Breast epithelium (tissue), 3 donors: Measurements from ENCODE around the gene HUS1B.

Experiments used
- POLR2A ChIP-seq: fragments of 450-650 bp; IDR thresholded peaks from one replicate; pipeline ENCODE4 v1.6.1; 2016; ENCODE audit warnings: antibody characterized with exemption, mild to moderate bottlenecking, moderate library complexity
- POLR2AphosphoS5 ChIP-seq, 3 donors: sonication (generic); formaldehyde crosslinking; IDR thresholded peaks; one replicate each; pipeline ENCODE4 v1.6.1; 2017; ENCODE audit warnings: antibody characterized with exemption in 3 of 3
- TF ChIP-seq, protein P1 (sequence below), 3 donors: fragments of 450-650 bp; IDR thresholded peaks; one replicate each; pipeline ENCODE4 v1.5.1; 2016 to 2017; ENCODE audit warnings: antibody characterized with exemption in 3 of 3, mild to moderate bottlenecking in 3 of 3, moderate library complexity in 3 of 3

DNA sequence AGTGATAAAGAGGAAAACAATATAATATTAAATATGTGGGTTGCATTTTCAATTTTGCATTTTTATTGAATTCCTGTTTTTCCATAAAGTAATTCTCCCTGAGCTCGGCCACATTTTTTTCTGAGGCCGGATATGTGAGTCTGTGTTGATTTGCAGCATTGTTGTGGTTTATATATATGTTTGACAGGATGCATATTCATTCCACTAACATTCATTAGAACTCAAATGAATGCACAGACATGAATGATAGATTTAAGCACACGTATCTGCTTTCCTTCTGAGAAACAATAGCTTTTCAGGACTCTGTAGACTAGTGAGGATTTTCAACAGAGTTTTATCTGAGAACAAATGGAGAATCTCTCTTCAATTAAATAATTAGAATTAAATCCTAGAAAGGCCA is 46.7 kb upstream of the HUS1B start:
- TF ChIP-seq POLR2AphosphoS5 (IDR thresholded peaks at IDR 0.05) = no peak
- TF ChIP-seq, protein P1, sequence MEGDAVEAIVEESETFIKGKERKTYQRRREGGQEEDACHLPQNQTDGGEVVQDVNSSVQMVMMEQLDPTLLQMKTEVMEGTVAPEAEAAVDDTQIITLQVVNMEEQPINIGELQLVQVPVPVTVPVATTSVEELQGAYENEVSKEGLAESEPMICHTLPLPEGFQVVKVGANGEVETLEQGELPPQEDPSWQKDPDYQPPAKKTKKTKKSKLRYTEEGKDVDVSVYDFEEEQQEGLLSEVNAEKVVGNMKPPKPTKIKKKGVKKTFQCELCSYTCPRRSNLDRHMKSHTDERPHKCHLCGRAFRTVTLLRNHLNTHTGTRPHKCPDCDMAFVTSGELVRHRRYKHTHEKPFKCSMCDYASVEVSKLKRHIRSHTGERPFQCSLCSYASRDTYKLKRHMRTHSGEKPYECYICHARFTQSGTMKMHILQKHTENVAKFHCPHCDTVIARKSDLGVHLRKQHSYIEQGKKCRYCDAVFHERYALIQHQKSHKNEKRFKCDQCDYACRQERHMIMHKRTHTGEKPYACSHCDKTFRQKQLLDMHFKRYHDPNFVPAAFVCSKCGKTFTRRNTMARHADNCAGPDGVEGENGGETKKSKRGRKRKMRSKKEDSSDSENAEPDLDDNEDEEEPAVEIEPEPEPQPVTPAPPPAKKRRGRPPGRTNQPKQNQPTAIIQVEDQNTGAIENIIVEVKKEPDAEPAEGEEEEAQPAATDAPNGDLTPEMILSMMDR (IDR thresholded peaks at IDR 0.05) = no peak
- TF ChIP-seq POLR2A = no peak
